ENCODE results near the gene GNAO1. TPM values are rescaled to one million over a fixed set of nuclear protein-coding genes. Genes with fewer than 3 reads are reported as not detected.

GNAO1 gene
- polyA plus RNA-seq, 1 experiment, result 10.8 TPM

DNA sequence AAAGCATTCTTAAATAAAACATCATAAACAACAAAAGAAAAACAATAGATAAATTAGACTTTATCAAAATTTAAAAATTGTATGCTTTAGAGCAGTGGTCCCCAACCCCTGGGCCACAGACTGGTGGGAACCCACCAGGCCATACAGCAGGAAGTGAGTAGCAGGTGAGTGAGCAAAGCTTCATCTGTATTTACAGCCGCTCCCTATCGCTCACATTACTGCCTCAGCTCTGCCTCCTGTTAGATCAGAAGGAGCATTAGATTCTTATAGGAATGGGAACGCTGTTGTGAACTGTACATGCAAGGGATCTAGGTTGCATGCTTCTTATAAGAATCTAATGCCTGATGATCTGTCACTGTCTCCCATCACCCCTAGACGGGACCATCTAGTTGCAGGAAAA is 51.5 kb downstream of the GNAO1 start:
- Histone ChIP-seq H3K36me3 (ENCODE audit: control insufficient read depth, insufficient read depth, low read length) (no peaks in the 10 kb centered on the region), H3K4me3 (ENCODE audit: low read depth, low read length) (no peak overlapping the region), H3K27me3 (ENCODE audit: control insufficient read depth, insufficient read depth, low read length) (no peaks in the 10 kb centered on the region)
- POLR2A ChIA-PET, result no interaction called here
- DNase-seq (ENCODE audit: low read depth), result no peak
- TF ChIP-seq CTCF (IDR thresholded peaks at IDR 0.05; ENCODE audit: insufficient read depth, low read depth, low read length), result no peak
- CTCF ChIA-PET, result interaction anchor here (1.1 kb wide), 1 partner anchor 75 kb away, joined by 4 read pairs; no protein-coding TSS in a partner anchor

DNA sequence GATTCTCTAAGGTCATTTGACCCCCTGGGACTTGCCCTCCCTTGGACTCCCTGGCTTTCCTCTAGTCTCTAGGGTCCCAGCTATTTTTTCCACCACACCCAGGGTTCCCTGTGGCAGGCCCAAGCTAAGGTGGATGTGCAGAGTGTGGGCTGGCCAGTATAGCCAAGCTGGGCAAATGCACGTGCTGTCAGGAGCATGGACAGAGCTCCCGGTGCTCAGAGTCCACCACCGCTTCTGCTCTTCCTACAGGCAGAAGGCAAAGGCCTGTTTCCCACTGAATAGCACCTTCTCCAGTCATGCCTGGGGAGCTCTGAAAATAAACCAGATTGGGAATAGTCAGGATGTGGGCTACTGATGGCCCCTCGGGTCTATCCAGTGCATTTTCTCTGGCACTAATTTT is 53.3 kb downstream of the GNAO1 start:
- DNase-seq (ENCODE audit: low read depth), result no peak
- no peak for TF ChIP-seq CTCF (IDR thresholded peaks at IDR 0.05; ENCODE audit: insufficient read depth, low read depth, low read length)
- H3K27me3 ChIP-seq (ENCODE audit: control insufficient read depth, insufficient read depth, low read length), result no peaks in the 10 kb centered on the region
- ChIA-PET CTCF (interaction anchor here (0.9 to 1.6 kb wide), 5 partner anchors 9 to 24 kb away, joined by 3 to 4 read pairs (median 3); no protein-coding TSS in a partner anchor), POLR2A (no interaction called here)
- no peaks in the 10 kb centered on the region for H3K36me3 ChIP-seq (ENCODE audit: control insufficient read depth, insufficient read depth, low read length)
- no peak overlapping the region for H3K4me3 ChIP-seq (ENCODE audit: low read depth, low read length)

DNA sequence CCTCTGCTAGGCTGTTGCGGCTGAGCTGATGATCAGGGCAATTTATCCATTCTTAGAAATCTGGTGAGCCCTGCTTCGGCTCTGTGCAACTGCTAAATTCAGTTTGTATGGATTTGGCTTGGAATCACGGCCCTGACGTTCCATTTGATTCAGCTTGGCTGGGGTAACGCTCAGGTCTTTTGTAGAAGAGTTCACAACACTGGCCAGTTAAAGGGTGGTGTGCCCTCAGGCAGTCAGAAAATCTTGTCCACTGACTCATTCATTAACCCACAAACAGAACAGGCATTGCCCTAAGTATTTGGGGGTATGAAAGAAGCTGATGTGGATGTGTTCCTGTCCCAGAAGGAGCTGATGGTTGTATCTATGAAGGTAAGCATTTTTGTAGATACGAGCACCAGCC is 53.9 kb downstream of the GNAO1 start:
- no peaks in the 10 kb centered on the region for H3K36me3 ChIP-seq (ENCODE audit: control insufficient read depth, insufficient read depth, low read length)
- TF ChIP-seq CTCF (IDR thresholded peaks at IDR 0.05; ENCODE audit: insufficient read depth, low read depth, low read length), result no peak
- ChIA-PET POLR2A (no interaction called here), CTCF (interaction anchor here (0.7 to 1.1 kb wide), 3 partner anchors 12 to 769 kb away, joined by 3 to 4 read pairs (median 3); no protein-coding TSS in a partner anchor)
- DNase-seq (ENCODE audit: low read depth), result peak; percentile 49
- H3K27me3 ChIP-seq (ENCODE audit: control insufficient read depth, insufficient read depth, low read length), result no peaks in the 10 kb centered on the region
- H3K4me3 ChIP-seq (ENCODE audit: low read depth, low read length), result no peak overlapping the region

GRCh38 chr16:56246051-56246817 is 54.9 kb downstream of the GNAO1 start:
- POLR2A ChIA-PET, result no interaction called here
- peak; percentile 13; the same call in 1 of the 2 replicates for TF ChIP-seq CTCF (IDR thresholded peaks at IDR 0.05; ENCODE audit: insufficient read depth, low read depth, low read length)
- H3K36me3 ChIP-seq (ENCODE audit: control insufficient read depth, insufficient read depth, low read length), result no peaks in the 10 kb centered on the region
- H3K4me3 ChIP-seq (ENCODE audit: low read depth, low read length), result no peak overlapping the region
- no peaks in the 10 kb centered on the region for H3K27me3 ChIP-seq (ENCODE audit: control insufficient read depth, insufficient read depth, low read length)
- DNase-seq (ENCODE audit: low read depth), result peak; percentile 55
- CTCF ChIA-PET, result interaction anchor here (0.6 to 0.9 kb wide), 2 partner anchors 96 to 303 kb away, joined by 3 read pairs; no protein-coding TSS in a partner anchor

GRCh38 chr16:56247018-56247417 is 55.7 kb downstream of the GNAO1 start:
- Histone ChIP-seq H3K36me3 (ENCODE audit: control insufficient read depth, insufficient read depth, low read length) (no peaks in the 10 kb centered on the region), H3K4me3 (ENCODE audit: low read depth, low read length) (no peak overlapping the region), H3K27me3 (ENCODE audit: control insufficient read depth, insufficient read depth, low read length) (no peaks in the 10 kb centered on the region)
- ChIA-PET POLR2A (no interaction called here), CTCF (interaction anchor here (1.4 kb wide), 1 partner anchor 16 kb away, joined by 3 read pairs; no protein-coding TSS in a partner anchor)
- no peak for TF ChIP-seq CTCF (IDR thresholded peaks at IDR 0.05; ENCODE audit: insufficient read depth, low read depth, low read length)
- DNase-seq (ENCODE audit: low read depth), result no peak

Data from BJ (cell line).